GM12878 (cell line): ENCODE data around the gene LSM12.

Experiments used
- CTCF ChIP-seq, 3 experiments: IDR thresholded peaks in 2 of 3; conservative IDR thresholded peaks in 1 of 3; 2 replicates each; pipeline ENCODE4 v1.5.1; 2011; ENCODE audit warnings: low read depth in 3 of 3, low read length in 3 of 3, mild to moderate bottlenecking in 3 of 3, control low read depth in 2 of 3, moderate library complexity in 2 of 3, inconsistent platforms in 1 of 3, mixed read lengths in 1 of 3; ENCODE audit not compliant: control insufficient read depth in 2 of 3, insufficient read depth in 1 of 3; ENCODE audit errors: extremely low read depth in 1 of 3
- ESRRA ChIP-seq: IDR thresholded peaks from 2 replicates; pipeline ENCODE4 v1.6.1; 2012; ENCODE audit warnings: mild to moderate bottlenecking, low read length, improper control_type of control experiment
- HDAC2 ChIP-seq: fragments of 200-600 bp; sonication (generic); IDR thresholded peaks from 2 replicates; pipeline ENCODE4 v1.6.1; 2017
- NR2C2 ChIP-seq: IDR thresholded peaks from 2 replicates; pipeline ENCODE4 v1.6.1; 2011; ENCODE audit warnings: borderline replicate concordance, low read depth; ENCODE audit not compliant: control insufficient read depth, insufficient read length
- POLR2A ChIP-seq: IDR thresholded peaks from 2 replicates; pipeline ENCODE4 v1.6.1; 2011; ENCODE audit warnings: low read depth, mild to moderate bottlenecking, low read length
- STAT1 ChIP-seq: fragments of 450-650 bp; conservative IDR thresholded peaks from 2 replicates; pipeline ENCODE4 v1.6.1; 2014; ENCODE audit warnings: antibody characterized with exemption, mild to moderate bottlenecking
- SUZ12 ChIP-seq: fragments of 200-600 bp; sonication (generic); IDR thresholded peaks from one replicate; pipeline ENCODE4 v1.6.1; 2018; ENCODE audit warnings: antibody characterized with exemption, mild to moderate bottlenecking; ENCODE audit not compliant: unreplicated experiment
- TF ChIP-seq, protein P1 (sequence below): IDR thresholded peaks from 2 replicates; pipeline ENCODE4 v1.6.1; 2012; ENCODE audit warnings: low read depth, low read length, improper control_type of control experiment
- TF ChIP-seq, protein P2 (sequence below): fragments of 450-650 bp; IDR thresholded peaks from 2 replicates; pipeline ENCODE4 v1.6.1; 2017; ENCODE audit warnings: borderline replicate concordance

GRCh38 chr17:44067545-44067940 lies 1.1 kb upstream of the LSM12 start:
- TF ChIP-seq POLR2A (no peak), ESRRA (no peak), CTCF (IDR thresholded peaks at IDR 0.05 in 2 of 3, conservative IDR thresholded peaks at IDR 0.05 in 1 of 3; ENCODE audit: control insufficient read depth in 2 of 3, extremely low read depth in 1 of 3, insufficient read depth in 1 of 3, low read depth in 3 of 3, low read length in 3 of 3) (no peak), SUZ12 (no peak), HDAC2 (no peak), STAT1 (no peak), NR2C2 (no peak)
- TF ChIP-seq, protein P1, sequence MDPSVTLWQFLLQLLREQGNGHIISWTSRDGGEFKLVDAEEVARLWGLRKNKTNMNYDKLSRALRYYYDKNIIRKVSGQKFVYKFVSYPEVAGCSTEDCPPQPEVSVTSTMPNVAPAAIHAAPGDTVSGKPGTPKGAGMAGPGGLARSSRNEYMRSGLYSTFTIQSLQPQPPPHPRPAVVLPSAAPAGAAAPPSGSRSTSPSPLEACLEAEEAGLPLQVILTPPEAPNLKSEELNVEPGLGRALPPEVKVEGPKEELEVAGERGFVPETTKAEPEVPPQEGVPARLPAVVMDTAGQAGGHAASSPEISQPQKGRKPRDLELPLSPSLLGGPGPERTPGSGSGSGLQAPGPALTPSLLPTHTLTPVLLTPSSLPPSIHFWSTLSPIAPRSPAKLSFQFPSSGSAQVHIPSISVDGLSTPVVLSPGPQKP = no peak
- TF ChIP-seq, protein P2, sequence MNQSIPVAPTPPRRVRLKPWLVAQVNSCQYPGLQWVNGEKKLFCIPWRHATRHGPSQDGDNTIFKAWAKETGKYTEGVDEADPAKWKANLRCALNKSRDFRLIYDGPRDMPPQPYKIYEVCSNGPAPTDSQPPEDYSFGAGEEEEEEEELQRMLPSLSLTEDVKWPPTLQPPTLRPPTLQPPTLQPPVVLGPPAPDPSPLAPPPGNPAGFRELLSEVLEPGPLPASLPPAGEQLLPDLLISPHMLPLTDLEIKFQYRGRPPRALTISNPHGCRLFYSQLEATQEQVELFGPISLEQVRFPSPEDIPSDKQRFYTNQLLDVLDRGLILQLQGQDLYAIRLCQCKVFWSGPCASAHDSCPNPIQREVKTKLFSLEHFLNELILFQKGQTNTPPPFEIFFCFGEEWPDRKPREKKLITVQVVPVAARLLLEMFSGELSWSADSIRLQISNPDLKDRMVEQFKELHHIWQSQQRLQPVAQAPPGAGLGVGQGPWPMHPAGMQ = no peak
